Measurements from ENCODE around the gene RITA1. TPM values are rescaled to one million over a fixed set of nuclear protein-coding genes. Genes with fewer than 3 reads are reported as not detected.

The RITA1 gene
- total and polyA plus RNA-seq, 10 of the 15 experiments (the other 5 are each of a cell fraction or from before 2014, with no cell fraction given): 2.3 to 39.9 (median 24.8) TPM

Small RNA genes lying within 50 kb of the gene (microRNA-seq; reads per million reads assigned to microRNA genes)
- gene MIR7106: not detected

Small RNA genes lying within 50 kb of the gene (small RNA-seq; reads per million reads assigned to genes)
- not detected for gene MIR7106
- not detected for gene RF00019

Other genes with a start within 250 kb of the RITA1 start
Only the 7 nearest of the 11 such genes appear.
- gene DTX1, start 129.0 kb upstream of the RITA1 start, total RNA-seq (2014; rRNA removed): 0.87 and 0.96 TPM in 2 replicates
- gene DTX1, start 129.0 kb upstream of the RITA1 start, total RNA-seq (2014; rRNA removed; fragmentation: Illumina TruSeq; extraction: Trizol): 0.37 and 0.49 TPM in 2 replicates
- gene DTX1, start 129.0 kb upstream of the RITA1 start, total RNA-seq (2021): 2.3 and 2.8 TPM in 2 replicates
- 0.62 and 0.83 TPM in 2 replicates for gene DTX1, start 129.0 kb upstream of the RITA1 start, polyA plus RNA-seq (2011; rRNA removed)
- gene DTX1, start 129.0 kb upstream of the RITA1 start, polyA plus RNA-seq (2014; fragmentation: Illumina TruSeq; extraction: Trizol): 0.46 and 1.1 TPM in 2 replicates
- under 1 TPM; 0.13 to 0.32 TPM for gene DTX1, start 129.0 kb upstream of the RITA1 start, polyA plus RNA-seq (2014; fragmentation: Nextera tagmentation; extraction: Ambion mirVana)
- 1.2 and 1.3 TPM in 2 replicates for gene DTX1, start 129.0 kb upstream of the RITA1 start, polyA plus RNA-seq (2014; rRNA removed)
- under 1 TPM; 0.09 to 0.33 TPM for gene DTX1, start 129.0 kb upstream of the RITA1 start, polyA plus RNA-seq (2016; fragmentation: Nextera tagmentation; extraction: Ambion mirVana)
- gene RASAL1, start 50.0 kb upstream of the RITA1 start, total RNA-seq (2014; rRNA removed): 1.0 TPM in 1 of 2 replicates, not detected in the other
- not detected in 2 replicates for gene RASAL1, start 50.0 kb upstream of the RITA1 start, total RNA-seq (2014; rRNA removed; fragmentation: Illumina TruSeq; extraction: Trizol)
- gene RASAL1, start 50.0 kb upstream of the RITA1 start, total RNA-seq (2021): not detected in 2 replicates
- 0.53 and 0.79 TPM in 2 replicates for gene RASAL1, start 50.0 kb upstream of the RITA1 start, polyA plus RNA-seq (2011; rRNA removed)
- gene RASAL1, start 50.0 kb upstream of the RITA1 start, polyA plus RNA-seq (2014; fragmentation: Illumina TruSeq; extraction: Trizol): not detected in 2 replicates
- gene RASAL1, start 50.0 kb upstream of the RITA1 start, polyA plus RNA-seq (2014; fragmentation: Nextera tagmentation; extraction: Ambion mirVana): not detected
- 0.04 TPM in 1 of 2 replicates, not detected in the other for gene RASAL1, start 50.0 kb upstream of the RITA1 start, polyA plus RNA-seq (2014; rRNA removed)
- gene RASAL1, start 50.0 kb upstream of the RITA1 start, polyA plus RNA-seq (2016; fragmentation: Nextera tagmentation; extraction: Ambion mirVana): under 1 TPM; 0.12 to 0.25 TPM
- not detected in 2 replicates for gene CFAP73, start 36.0 kb upstream of the RITA1 start, total RNA-seq (2014; rRNA removed)
- not detected in 2 replicates for gene CFAP73, start 36.0 kb upstream of the RITA1 start, total RNA-seq (2014; rRNA removed; fragmentation: Illumina TruSeq; extraction: Trizol)
- 0.18 TPM in 1 of 2 replicates, not detected in the other for gene CFAP73, start 36.0 kb upstream of the RITA1 start, total RNA-seq (2021)
- not detected in 2 replicates for gene CFAP73, start 36.0 kb upstream of the RITA1 start, polyA plus RNA-seq (2011; rRNA removed)
- not detected in 2 replicates for gene CFAP73, start 36.0 kb upstream of the RITA1 start, polyA plus RNA-seq (2014; fragmentation: Illumina TruSeq; extraction: Trizol)
- gene CFAP73, start 36.0 kb upstream of the RITA1 start, polyA plus RNA-seq (2014; fragmentation: Nextera tagmentation; extraction: Ambion mirVana): not detected
- not detected in 2 replicates for gene CFAP73, start 36.0 kb upstream of the RITA1 start, polyA plus RNA-seq (2014; rRNA removed)
- not detected for gene CFAP73, start 36.0 kb upstream of the RITA1 start, polyA plus RNA-seq (2016; fragmentation: Nextera tagmentation; extraction: Ambion mirVana)
- gene DDX54, start 243 bp upstream of the RITA1 start, total RNA-seq (2014; rRNA removed): 44.3 and 58.9 TPM in 2 replicates
- 24.7 and 28.8 TPM in 2 replicates for gene DDX54, start 243 bp upstream of the RITA1 start, total RNA-seq (2014; rRNA removed; fragmentation: Illumina TruSeq; extraction: Trizol)
- gene DDX54, start 243 bp upstream of the RITA1 start, total RNA-seq (2021): 94.6 and 115 TPM in 2 replicates
- gene DDX54, start 243 bp upstream of the RITA1 start, polyA plus RNA-seq (2011; rRNA removed): 37.5 and 73.2 TPM in 2 replicates
- 6.2 and 27.9 TPM in 2 replicates for gene DDX54, start 243 bp upstream of the RITA1 start, polyA plus RNA-seq (2014; fragmentation: Illumina TruSeq; extraction: Trizol)
- gene DDX54, start 243 bp upstream of the RITA1 start, polyA plus RNA-seq (2014; fragmentation: Nextera tagmentation; extraction: Ambion mirVana): 1 to 10 TPM; 1.9 to 8.6 TPM
- 53.7 and 67.0 TPM in 2 replicates for gene DDX54, start 243 bp upstream of the RITA1 start, polyA plus RNA-seq (2014; rRNA removed)
- 10 to 100 TPM; 69.7 to 71.9 TPM for gene DDX54, start 243 bp upstream of the RITA1 start, polyA plus RNA-seq (2016; fragmentation: Nextera tagmentation; extraction: Ambion mirVana)
- gene TPCN1, start 35.7 kb downstream of the RITA1 start, total RNA-seq (2014; rRNA removed): 10.3 and 10.4 TPM in 2 replicates
- gene TPCN1, start 35.7 kb downstream of the RITA1 start, total RNA-seq (2014; rRNA removed; fragmentation: Illumina TruSeq; extraction: Trizol): 7.0 and 8.0 TPM in 2 replicates
- 26.6 and 30.9 TPM in 2 replicates for gene TPCN1, start 35.7 kb downstream of the RITA1 start, total RNA-seq (2021)
- 12.8 and 21.7 TPM in 2 replicates for gene TPCN1, start 35.7 kb downstream of the RITA1 start, polyA plus RNA-seq (2011; rRNA removed)
- 8.3 and 17.1 TPM in 2 replicates for gene TPCN1, start 35.7 kb downstream of the RITA1 start, polyA plus RNA-seq (2014; fragmentation: Illumina TruSeq; extraction: Trizol)
- 1 to 10 TPM in 1 of 2 experiments, under 1 TPM in 1; 0.79 to 1.0 TPM for gene TPCN1, start 35.7 kb downstream of the RITA1 start, polyA plus RNA-seq (2014; fragmentation: Nextera tagmentation; extraction: Ambion mirVana)
- gene TPCN1, start 35.7 kb downstream of the RITA1 start, polyA plus RNA-seq (2014; rRNA removed): 24.4 and 26.4 TPM in 2 replicates
- gene TPCN1, start 35.7 kb downstream of the RITA1 start, polyA plus RNA-seq (2016; fragmentation: Nextera tagmentation; extraction: Ambion mirVana): 10 to 100 TPM; 22.6 to 24.8 TPM
- gene SLC8B1, start 149.4 kb downstream of the RITA1 start, total RNA-seq (2014; rRNA removed): 4.7 and 7.0 TPM in 2 replicates
- gene SLC8B1, start 149.4 kb downstream of the RITA1 start, total RNA-seq (2014; rRNA removed; fragmentation: Illumina TruSeq; extraction: Trizol): 4.0 and 4.3 TPM in 2 replicates
- gene SLC8B1, start 149.4 kb downstream of the RITA1 start, total RNA-seq (2021): 6.9 and 9.5 TPM in 2 replicates
- 6.5 and 12.3 TPM in 2 replicates for gene SLC8B1, start 149.4 kb downstream of the RITA1 start, polyA plus RNA-seq (2011; rRNA removed)
- 4.3 and 4.9 TPM in 2 replicates for gene SLC8B1, start 149.4 kb downstream of the RITA1 start, polyA plus RNA-seq (2014; fragmentation: Illumina TruSeq; extraction: Trizol)
- under 1 TPM; 0.18 to 0.20 TPM for gene SLC8B1, start 149.4 kb downstream of the RITA1 start, polyA plus RNA-seq (2014; fragmentation: Nextera tagmentation; extraction: Ambion mirVana)
- gene SLC8B1, start 149.4 kb downstream of the RITA1 start, polyA plus RNA-seq (2014; rRNA removed): 7.8 and 8.4 TPM in 2 replicates
- gene SLC8B1, start 149.4 kb downstream of the RITA1 start, polyA plus RNA-seq (2016; fragmentation: Nextera tagmentation; extraction: Ambion mirVana): 1 to 10 TPM; 6.5 to 8.7 TPM
- 3.3 and 4.8 TPM in 2 replicates for gene PLBD2, start 172.9 kb downstream of the RITA1 start, total RNA-seq (2014; rRNA removed)
- gene PLBD2, start 172.9 kb downstream of the RITA1 start, total RNA-seq (2014; rRNA removed; fragmentation: Illumina TruSeq; extraction: Trizol): 1.1 and 1.4 TPM in 2 replicates
- gene PLBD2, start 172.9 kb downstream of the RITA1 start, total RNA-seq (2021): 16.6 and 16.8 TPM in 2 replicates
- 2.4 and 5.0 TPM in 2 replicates for gene PLBD2, start 172.9 kb downstream of the RITA1 start, polyA plus RNA-seq (2011; rRNA removed)
- 9.2 and 9.6 TPM in 2 replicates for gene PLBD2, start 172.9 kb downstream of the RITA1 start, polyA plus RNA-seq (2014; fragmentation: Illumina TruSeq; extraction: Trizol)
- gene PLBD2, start 172.9 kb downstream of the RITA1 start, polyA plus RNA-seq (2014; fragmentation: Nextera tagmentation; extraction: Ambion mirVana): 1 to 10 TPM; 1.6 to 2.3 TPM
- 6.9 and 7.8 TPM in 2 replicates for gene PLBD2, start 172.9 kb downstream of the RITA1 start, polyA plus RNA-seq (2014; rRNA removed)
- 10 to 100 TPM in 1 of 2 experiments, 1 to 10 TPM in 1; 9.3 to 14.9 TPM for gene PLBD2, start 172.9 kb downstream of the RITA1 start, polyA plus RNA-seq (2016; fragmentation: Nextera tagmentation; extraction: Ambion mirVana)